CD14-positive monocyte (primary cell): ENCODE results near the gene SRRD. TPM values are rescaled to one million over a fixed set of nuclear protein-coding genes. Genes with fewer than 3 reads are reported as not detected.

Experiments
- DNase-seq, 3 donors: peaks; one replicate each; pipeline ENCODE4 v3.0.0-alpha.2; 2011 to 2022
- H2AFZ ChIP-seq: 2 replicates; pipeline ENCODE4 v1.6.0; 2012; ENCODE audit warnings: mild to moderate bottlenecking, low read depth, low read length, inconsistent platforms; ENCODE audit not compliant: insufficient read depth, poor library complexity, severe bottlenecking
- H3K27ac ChIP-seq, 2 donors: 1 replicate in 1 of 2; 2 replicates in 1 of 2; pipeline ENCODE4 v1.5.1; 2012 to 2013; ENCODE audit warnings: low read length in 2 of 2, control low read depth in 1 of 2, inconsistent platforms in 1 of 2, low read depth in 1 of 2, mild to moderate bottlenecking in 1 of 2
- H3K27me3 ChIP-seq, 2 donors: one replicate each; pipeline versions ENCODE4 v1.6.0 to v1.6.1; 2011 to 2013; ENCODE audit warnings: low read length in 2 of 2; ENCODE audit not compliant: control insufficient read depth in 2 of 2, insufficient read depth in 2 of 2
- H3K36me3 ChIP-seq, 2 donors: replicated peaks in 1 of 2; 1 replicate in 1 of 2; 2 replicates in 1 of 2; pipeline versions ENCODE4 v1.5.1 to v1.6.1; 2012 to 2013; ENCODE audit warnings: low read length in 2 of 2, control low read depth in 1 of 2, inconsistent platforms in 1 of 2, mild to moderate bottlenecking in 1 of 2; ENCODE audit not compliant: insufficient read depth in 2 of 2, control insufficient read depth in 1 of 2
- H3K4me1 ChIP-seq, 2 donors: 1 replicate in 1 of 2; 2 replicates in 1 of 2; pipeline versions ENCODE4 v1.5.1 to v1.6.1; 2012 to 2013; ENCODE audit warnings: low read length in 2 of 2, control low read depth in 1 of 2, inconsistent platforms in 1 of 2, mild to moderate bottlenecking in 1 of 2, moderate library complexity in 1 of 2; ENCODE audit not compliant: insufficient read depth in 2 of 2, control insufficient read depth in 1 of 2
- H3K4me2 ChIP-seq: replicated peaks from 2 replicates; pipeline ENCODE3; 2012; ENCODE audit warnings: low read length, moderate library complexity, mild to moderate bottlenecking; ENCODE audit not compliant: poor library complexity, severe bottlenecking; ENCODE audit errors: extremely low read depth
- H3K4me3 ChIP-seq, 3 experiments: fragments of 200-600 bp in 1 of 3; sonication (generic) in 1 of 3; replicated peaks in 1 of 3; 1 replicate in 2 of 3; 2 replicates in 1 of 3; pipeline ENCODE4 v1.5.1; 2011 to 2013; ENCODE audit warnings: low read length in 3 of 3, mild to moderate bottlenecking in 3 of 3, control low read depth in 2 of 3, low read depth in 2 of 3, inconsistent platforms in 1 of 3, moderate library complexity in 1 of 3
- H3K79me2 ChIP-seq: 2 replicates; pipeline ENCODE4 v1.6.0; 2012; ENCODE audit warnings: mild to moderate bottlenecking, control low read depth, inconsistent platforms, low read length, moderate library complexity; ENCODE audit not compliant: insufficient read depth
- H3K9ac ChIP-seq: 2 replicates; pipeline ENCODE4 v1.6.0; 2017; ENCODE audit warnings: low read length, mild to moderate bottlenecking; ENCODE audit not compliant: insufficient read depth, poor library complexity, severe bottlenecking
- H3K9me3 ChIP-seq, 2 donors: replicated peaks in 1 of 2; 1 replicate in 1 of 2; 2 replicates in 1 of 2; pipeline versions ENCODE4 v1.5.1 to v1.6.1; 2012 to 2013; ENCODE audit warnings: low read length in 2 of 2, control low read depth in 1 of 2; ENCODE audit not compliant: control insufficient read depth in 1 of 2, insufficient read depth in 1 of 2
- H4K20me1 ChIP-seq: 2 replicates; pipeline ENCODE4 v1.6.0; 2012; ENCODE audit warnings: mild to moderate bottlenecking, low read length, control low read depth, moderate library complexity; ENCODE audit not compliant: insufficient read depth
- H3K27ac Mint-ChIP-seq, 7 donors: one replicate each; pipeline ENCODE4 v1.8.0; 2020; ENCODE audit warnings: mild to moderate bottlenecking in 7 of 7, mixed read lengths in 7 of 7, moderate library complexity in 6 of 7, inconsistent platforms in 2 of 7
- H3K27me3 Mint-ChIP-seq, 3 donors: one replicate each; pipeline ENCODE4 v1.8.0; 2021 to 2022; ENCODE audit warnings: low read depth in 3 of 3, mild to moderate bottlenecking in 3 of 3, mixed read lengths in 3 of 3, moderate library complexity in 3 of 3, inconsistent platforms in 1 of 3
- H3K36me3 Mint-ChIP-seq, 2 donors: one replicate each; pipeline ENCODE4 v1.8.0; 2020; ENCODE audit warnings: mixed read lengths in 2 of 2, inconsistent platforms in 1 of 2, mild to moderate bottlenecking in 1 of 2
- H3K4me1 Mint-ChIP-seq: one replicate; pipeline ENCODE4 v1.8.0; 2020; ENCODE audit warnings: mild to moderate bottlenecking, mixed read lengths
- H3K4me3 Mint-ChIP-seq, 2 donors: one replicate each; pipeline ENCODE4 v1.8.0; 2020; ENCODE audit warnings: mild to moderate bottlenecking in 2 of 2, mixed read lengths in 2 of 2, moderate library complexity in 1 of 2
- H3K9me3 Mint-ChIP-seq, 7 donors: one replicate each; pipeline ENCODE4 v1.8.0; 2020 to 2022; ENCODE audit warnings: mixed read lengths in 7 of 7, mild to moderate bottlenecking in 6 of 7, moderate library complexity in 6 of 7, inconsistent platforms in 2 of 7
- CTCF ChIP-seq: fragments of 200-600 bp; IDR thresholded peaks from one replicate; pipeline ENCODE4 v1.8.0; 2022; ENCODE audit warnings: antibody characterized with exemption, mild to moderate bottlenecking
- WGBS: methylation state at CpG from one replicate; pipeline ENCODE4 v1.1.5; 2013; ENCODE audit warnings: missing lambda C conversion rate; ENCODE audit not compliant: insufficient coverage; 5-methylcytosine and 5-hydroxymethylcytosine counted together
- intact Hi-C, 2 donors: fragments of 100-400 bp; cut with micrococcal nuclease; formaldehyde crosslinking; loops; one replicate each; pipeline versions ENCODE4 v1.15.0 to v1.15.1; 2023
- polyA plus RNA-seq, 3 donors: library from polyadenylated mRNA; depleted of rRNA in 1 of 3; unstranded in 2 of 3; stranded (reverse) in 1 of 3; fragments of 300-500 nt in 2 of 3; fragments of >200 nt in 1 of 3; fragmentation: Illumina TruSeq in 2 of 3; gene quantifications; 1 replicate in 2 of 3; 2 replicates in 1 of 3; pipeline ENCODE4 v1.2.3, GENCODE V29; 2012 to 2021

SRRD gene
- polyA plus RNA-seq, 3 donors: 3.7 to 15.0 (median 10.0) TPM

- peaks cover 56 to 57% of the 10 kb centered on the region in 2 donors for H3K36me3 Mint-ChIP-seq
Measured at GRCh38 chr22:26452236-26453016, 31.3 kb upstream of the SRRD start.

GRCh38 chr22:26453216-26453615 is 30.5 kb upstream of the SRRD start:
- Histone ChIP-seq H2AFZ (no peak overlapping the region), H3K27ac (no peak overlapping the region), H3K79me2 (no peaks in the 10 kb centered on the region), H3K4me1 (no peaks in the 10 kb centered on the region), H3K4me2 (no peak overlapping the region), H3K9ac (no peak overlapping the region), H3K4me3 (no peak overlapping the region), H3K27me3 (no peaks in the 10 kb centered on the region), H3K36me3 (peaks cover 44 to 70% of the 10 kb centered on the region in 2 donors), H3K9me3 (no peaks in the 10 kb centered on the region), H4K20me1 (no peaks in the 10 kb centered on the region)
- no peak for TF ChIP-seq CTCF
- peaks cover 0 to 2% (median 2%) of the 10 kb centered on the region in 3 donors for H3K27me3 Mint-ChIP-seq
- WGBS: 96% methylated on average over 8 of the region's 9 CpGs
- H3K4me1 Mint-ChIP-seq: no peaks in the 10 kb centered on the region
- peak overlapping the region in 1 of 7 donors; percentile 31 for H3K27ac Mint-ChIP-seq
- H3K9me3 Mint-ChIP-seq: peaks cover 0 to 3% (median 0%) of the 10 kb centered on the region in 7 donors
- intact Hi-C loops: no loop called here
- peaks cover 63 to 65% of the 10 kb centered on the region in 2 donors for H3K36me3 Mint-ChIP-seq
- no peak overlapping the region for H3K4me3 Mint-ChIP-seq
- DNase-seq: no peak

More at GRCh38 chr22:26452236-26453016, 31.3 kb upstream of the SRRD start:
- H3K9me3 ChIP-seq: no peaks in the 10 kb centered on the region
- H3K4me1 Mint-ChIP-seq: peaks cover 3% of the 10 kb centered on the region
- no peak overlapping the region for H3K4me3 ChIP-seq
- DNase-seq: no peak
- H3K27ac ChIP-seq: no peak overlapping the region
- TF ChIP-seq CTCF: no peak
- intact Hi-C loops: no loop called here
- WGBS: 96% methylated on average over 17 of the region's 23 CpGs
- H3K36me3 ChIP-seq: peaks cover 36 to 62% of the 10 kb centered on the region in 2 donors
- no peaks in the 10 kb centered on the region for H4K20me1 ChIP-seq
- no peak overlapping the region for H2AFZ ChIP-seq
- peaks cover 0 to 2% (median 2%) of the 10 kb centered on the region in 3 donors for H3K27me3 Mint-ChIP-seq
- H3K4me1 ChIP-seq: no peaks in the 10 kb centered on the region
- H3K9ac ChIP-seq: no peak overlapping the region
- no peak overlapping the region for H3K4me2 ChIP-seq
- no peaks in the 10 kb centered on the region for H3K79me2 ChIP-seq
- peak overlapping the region in 2 of 7 donors; percentile 2 to 51 for H3K27ac Mint-ChIP-seq
- H3K4me3 Mint-ChIP-seq: no peak overlapping the region
- H3K9me3 Mint-ChIP-seq: peaks cover 0 to 3% (median 0%) of the 10 kb centered on the region in 7 donors
- no peaks in the 10 kb centered on the region for H3K27me3 ChIP-seq
